Heart left ventricle (tissue), 13 donors: ENCODE results near the gene KPNA6.

ENCODE experiments used
- POLR2A ChIP-seq, 2 donors: fragments of 450-650 bp; IDR thresholded peaks; one replicate each; pipeline ENCODE4 v1.6.1; 2017; ENCODE audit warnings: antibody characterized with exemption in 2 of 2, mild to moderate bottlenecking in 2 of 2, moderate library complexity in 2 of 2
- TF ChIP-seq, protein P1 (sequence below), 12 donors: fragments of 200-600 bp; sonication (generic) in 4 of 12; IDR thresholded peaks; one replicate each; pipeline versions ENCODE4 v1.5.0 to v1.8.0; 2018 to 2022; ENCODE audit warnings: antibody characterized with exemption in 12 of 12, mild to moderate bottlenecking in 5 of 12
- donor health status: ischemic (EF 13 %, LVEDD 7.1; RV severe dilation, severe dysfunction).
- donor health status: DM: no; HTN: yes; CAD: no.
- donor health status: DM: no; HTN: no; CAD: no.
- donor health status: ischemic (EF 25% LVEDD 6.9; RV normal size, moderate dysfunction).
- donor health status: ischemic (EF 25% LVEDD 5.7; RV mildly dilated, moderate dysfunction).
- donor health status: ischemic (EF 35%, LVEDD 5.7; RV mildly dilated, moderate dysfunction).
- donor health status: nonischemic (EF 11% LVEDD 7.7; RV severe dilation, severe dysfunction).
- donor health status: DM: yes; HTN: yes; CAD: no.
- donor health status: PGD.
- donor health status: ischemic (EF 29% LVEDD 5.4; RV normal size, mild dysfunction).
- donor health status: nonischemic (EF 23%, LVEDD 6.1; RV moderate dilation, normal function).

DNA sequence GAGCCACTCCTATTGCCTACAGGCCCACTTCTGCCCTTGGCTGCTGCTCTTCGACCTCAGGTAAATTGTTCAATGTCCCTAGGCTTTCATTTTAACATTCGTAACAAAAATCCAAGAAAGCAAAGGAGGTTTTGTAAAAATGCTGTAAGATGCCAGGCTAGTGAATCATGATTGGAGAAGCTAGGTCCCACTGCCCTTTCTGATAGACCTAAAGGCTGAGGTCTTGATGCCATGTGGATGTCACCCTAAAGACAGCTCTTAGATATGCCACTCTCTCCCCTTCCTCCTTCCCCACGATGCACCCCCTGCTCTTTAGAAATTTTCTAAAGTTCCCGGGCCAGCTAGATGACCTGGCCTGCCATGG, 45.0 kb upstream of the KPNA6 start:
- TF ChIP-seq, protein P1, sequence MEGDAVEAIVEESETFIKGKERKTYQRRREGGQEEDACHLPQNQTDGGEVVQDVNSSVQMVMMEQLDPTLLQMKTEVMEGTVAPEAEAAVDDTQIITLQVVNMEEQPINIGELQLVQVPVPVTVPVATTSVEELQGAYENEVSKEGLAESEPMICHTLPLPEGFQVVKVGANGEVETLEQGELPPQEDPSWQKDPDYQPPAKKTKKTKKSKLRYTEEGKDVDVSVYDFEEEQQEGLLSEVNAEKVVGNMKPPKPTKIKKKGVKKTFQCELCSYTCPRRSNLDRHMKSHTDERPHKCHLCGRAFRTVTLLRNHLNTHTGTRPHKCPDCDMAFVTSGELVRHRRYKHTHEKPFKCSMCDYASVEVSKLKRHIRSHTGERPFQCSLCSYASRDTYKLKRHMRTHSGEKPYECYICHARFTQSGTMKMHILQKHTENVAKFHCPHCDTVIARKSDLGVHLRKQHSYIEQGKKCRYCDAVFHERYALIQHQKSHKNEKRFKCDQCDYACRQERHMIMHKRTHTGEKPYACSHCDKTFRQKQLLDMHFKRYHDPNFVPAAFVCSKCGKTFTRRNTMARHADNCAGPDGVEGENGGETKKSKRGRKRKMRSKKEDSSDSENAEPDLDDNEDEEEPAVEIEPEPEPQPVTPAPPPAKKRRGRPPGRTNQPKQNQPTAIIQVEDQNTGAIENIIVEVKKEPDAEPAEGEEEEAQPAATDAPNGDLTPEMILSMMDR (IDR thresholded peaks at IDR 0.05) = no peak
- TF ChIP-seq POLR2A (IDR thresholded peaks at IDR 0.05) = no peak
